Endodermal cell (in vitro differentiated cells): ENCODE data around the gene MAP2K5. TPM values are rescaled to one million over a fixed set of nuclear protein-coding genes. Genes with fewer than 3 reads are reported as not detected.
A peak's percentile ranks its signal among the peaks of the same experiment; 100 is the strongest.

Experiments used
- DNase-seq: peaks from one replicate; pipeline ENCODE4 v3.0.0-alpha.2; 2017
- H3K27ac ChIP-seq: 2 replicates; pipeline ENCODE4 v1.5.1; 2013; ENCODE audit warnings: mild to moderate bottlenecking, low read depth, low read length, moderate library complexity
- H3K27me3 ChIP-seq: 2 replicates; pipeline ENCODE4 v1.6.1; 2013; ENCODE audit warnings: mild to moderate bottlenecking, low read length, moderate library complexity; ENCODE audit not compliant: insufficient read depth, control insufficient read depth, poor library complexity, severe bottlenecking
- H3K36me3 ChIP-seq: 2 replicates; pipeline ENCODE4 v1.7.0; 2013; ENCODE audit warnings: mild to moderate bottlenecking, low read length, moderate library complexity; ENCODE audit not compliant: control insufficient read depth, insufficient read depth
- H3K4me1 ChIP-seq: one replicate; pipeline ENCODE4 v1.7.0; 2013; ENCODE audit warnings: low read length; ENCODE audit not compliant: control insufficient read depth, insufficient read depth
- H3K4me3 ChIP-seq: 2 replicates; pipeline ENCODE4 v1.5.1; 2013; ENCODE audit warnings: mild to moderate bottlenecking, low read length, moderate library complexity
- H3K9ac ChIP-seq: 2 replicates; pipeline ENCODE4 v1.6.1; 2013; ENCODE audit warnings: mild to moderate bottlenecking, low read length, moderate library complexity; ENCODE audit not compliant: poor library complexity, severe bottlenecking; ENCODE audit errors: extremely low read depth
- H3K9me3 ChIP-seq: 2 replicates; pipeline ENCODE4 v1.6.1; 2013; ENCODE audit warnings: mild to moderate bottlenecking, low read length, moderate library complexity; ENCODE audit not compliant: control insufficient read depth
- H3K27ac Mint-ChIP-seq: 2 replicates; pipeline ENCODE4 v1.8.0; 2020; ENCODE audit warnings: mixed read lengths
- H3K27me3 Mint-ChIP-seq: 2 replicates; pipeline ENCODE4 v1.8.0; 2021; ENCODE audit warnings: mild to moderate bottlenecking, mixed read lengths; ENCODE audit not compliant: insufficient read depth
- H3K36me3 Mint-ChIP-seq: 2 replicates; pipeline ENCODE4 v1.8.0; 2020; ENCODE audit warnings: low read depth, mixed read lengths
- H3K4me1 Mint-ChIP-seq: 2 replicates; pipeline ENCODE4 v1.8.0; 2020; ENCODE audit warnings: mixed read lengths
- H3K4me3 Mint-ChIP-seq: 2 replicates; pipeline ENCODE4 v1.8.0; 2020; ENCODE audit warnings: mild to moderate bottlenecking, moderate library complexity, mixed read lengths
- H3K9me3 Mint-ChIP-seq: 2 replicates; pipeline ENCODE4 v1.8.0; 2020; ENCODE audit warnings: mild to moderate bottlenecking, mixed read lengths
- CTCF ChIP-seq: fragments of 200-600 bp; sonication (generic); conservative IDR thresholded peaks from 2 replicates; pipeline ENCODE4 v1.5.0; 2021; ENCODE audit warnings: antibody characterized with exemption, mild to moderate bottlenecking
- WGBS, 2 experiments: methylation state at CpG; one replicate each; pipeline versions ENCODE4 v1.1.5 to v1.1.7; 2013; ENCODE audit warnings: missing lambda C conversion rate in 2 of 2, mixed read lengths in 1 of 2; ENCODE audit not compliant: insufficient coverage in 1 of 2, insufficient read length in 1 of 2; 5-methylcytosine and 5-hydroxymethylcytosine counted together
- total RNA-seq, 2 donors: library from RNA; stranded (reverse); fragmentation: NEBNext Ultra II Directional in 1 of 2; extraction: Animal tissue kit (Norgen Biotek cat#: 25700) in 1 of 2; gene quantifications; 2 replicates in 1 of 2; 3 replicates in 1 of 2; pipeline ENCODE4 v1.2.1, GENCODE V29; 2021

The MAP2K5 gene
- total RNA-seq, 2 donors from 2014 or later, result 17.1 to 26.7 TPM

- Histone ChIP-seq H3K4me3 (no peak overlapping the region), H3K9me3 (no peaks in the 10 kb centered on the region), H3K27me3 (peaks cover 100% of the 10 kb centered on the region), H3K4me1 (peaks cover 9% of the 10 kb centered on the region), H3K9ac (no peak overlapping the region), H3K36me3 (no peaks in the 10 kb centered on the region), H3K27ac (no peak overlapping the region)
- 4 to 5% methylated on average over 30 to 40 of the region's 40 CpGs for WGBS, 2 experiments
- peak; percentile 67 for DNase-seq
- peak; percentile 8 for TF ChIP-seq CTCF
- H3K9me3 Mint-ChIP-seq, result peaks cover 5% of the 10 kb centered on the region
- H3K4me3 Mint-ChIP-seq, result peak overlapping the region; percentile 15
- peaks cover 97% of the 10 kb centered on the region for H3K27me3 Mint-ChIP-seq
- no peaks in the 10 kb centered on the region for H3K36me3 Mint-ChIP-seq
- no peak overlapping the region for H3K27ac Mint-ChIP-seq
- H3K4me1 Mint-ChIP-seq, result peaks cover 26% of the 10 kb centered on the region
Measured at GRCh38 chr15:67828278-67828968, 285.9 kb downstream of the MAP2K5 start.

GRCh38 chr15:67828969-67829646, 286.6 kb downstream of the MAP2K5 start:
- Mint-ChIP-seq H3K9me3 (peaks cover 5% of the 10 kb centered on the region), H3K4me1 (peaks cover 23% of the 10 kb centered on the region), H3K36me3 (no peaks in the 10 kb centered on the region), H3K4me3 (peak overlapping the region; percentile 34), H3K27me3 (peaks cover 97% of the 10 kb centered on the region), H3K27ac (no peak overlapping the region)
- Histone ChIP-seq H3K9ac (no peak overlapping the region), H3K4me1 (peaks cover 4% of the 10 kb centered on the region), H3K36me3 (no peaks in the 10 kb centered on the region), H3K27me3 (peaks cover 100% of the 10 kb centered on the region), H3K4me3 (no peak overlapping the region), H3K9me3 (no peaks in the 10 kb centered on the region), H3K27ac (no peak overlapping the region)
- peak; percentile 61 for DNase-seq
- TF ChIP-seq CTCF, result no peak
- 5% methylated on average over 32 to 53 of the region's 54 CpGs for WGBS, 2 experiments

- Histone ChIP-seq H3K27me3 (peaks cover 100% of the 10 kb centered on the region), H3K4me1 (peaks cover 4% of the 10 kb centered on the region), H3K27ac (no peak overlapping the region), H3K4me3 (no peak overlapping the region), H3K36me3 (no peaks in the 10 kb centered on the region), H3K9ac (no peak overlapping the region), H3K9me3 (no peaks in the 10 kb centered on the region)
- Mint-ChIP-seq H3K27ac (no peak overlapping the region), H3K9me3 (peaks cover 5% of the 10 kb centered on the region), H3K4me1 (peaks cover 23% of the 10 kb centered on the region), H3K4me3 (peak overlapping the region; percentile 34), H3K27me3 (peaks cover 97% of the 10 kb centered on the region), H3K36me3 (no peaks in the 10 kb centered on the region)
- TF ChIP-seq CTCF, result no peak
- 7 to 20% methylated on average over 17 to 68 of the region's 68 CpGs for WGBS, 2 experiments
- DNase-seq, result peak; percentile 64
Measured at GRCh38 chr15:67829647-67830504, 287.4 kb downstream of the MAP2K5 start.
